Body of pancreas (tissue), 4 donors: ENCODE results near the gene KAT6B. TPM values are rescaled to one million over a fixed set of nuclear protein-coding genes. Genes with fewer than 3 reads are reported as not detected.

Experiments used
- ATAC-seq: fragments of 150-250 bp; one replicate; pipeline ENCODE4 v1.9.1; 2016
- DNase-seq, 4 donors: peaks; one replicate each; pipeline ENCODE4 v3.0.0-alpha.2; 2019
- H3K27ac ChIP-seq, 4 donors: fragments of 200-600 bp; sonication (generic); 1 replicate in 3 of 4; 2 replicates in 1 of 4; pipeline versions ENCODE4 v1.5.1 to v1.6.1; 2016 to 2019; ENCODE audit warnings: mild to moderate bottlenecking in 1 of 4, mixed read lengths in 1 of 4, moderate library complexity in 1 of 4
- H3K27me3 ChIP-seq, 2 donors: fragments of 200-600 bp; sonication (generic); one replicate each; pipeline ENCODE4 v1.6.0; 2016; ENCODE audit warnings: mild to moderate bottlenecking in 1 of 2
- H3K36me3 ChIP-seq, 2 donors: fragments of 200-600 bp; sonication (generic); replicated peaks in 1 of 2; 2 replicates each; pipeline ENCODE4 v1.5.1; 2016; ENCODE audit warnings: low read depth in 2 of 2; ENCODE audit not compliant: insufficient read depth in 1 of 2
- H3K4me1 ChIP-seq: fragments of 200-600 bp; sonication (generic); one replicate; pipeline ENCODE4 v1.6.0; 2016
- H3K4me3 ChIP-seq, 2 donors: fragments of 200-600 bp; sonication (generic); 1 replicate in 1 of 2; 2 replicates in 1 of 2; pipeline ENCODE4 v1.5.1; 2016 to 2019
- H3K9me3 ChIP-seq, 3 donors: fragments of 200-600 bp; sonication (generic); 1 replicate in 2 of 3; 2 replicates in 1 of 3; pipeline ENCODE4 v1.5.1; 2016
- CTCF ChIP-seq, 7 experiments: fragments of 450-650 bp in 4 of 7; fragments of 200-600 bp in 3 of 7; sonication (generic) in 3 of 7; IDR thresholded peaks; one replicate each; pipeline ENCODE4 v1.5.1; 2016 to 2019; ENCODE audit warnings: antibody characterized with exemption in 7 of 7
- POLR2A ChIP-seq, 3 donors: fragments of 450-650 bp; IDR thresholded peaks; one replicate each; pipeline ENCODE4 v1.6.1; 2016; ENCODE audit warnings: antibody characterized with exemption in 3 of 3, mild to moderate bottlenecking in 2 of 3
- WGBS, 2 donors: methylation state at CpG; one replicate each; pipeline ENCODE4 v1.1.5; 2017; 5-methylcytosine and 5-hydroxymethylcytosine counted together
- intact Hi-C: fragments of 100-400 bp; cut with DNase I; formaldehyde crosslinking; loops from one replicate; pipeline ENCODE4 v1.15.1; 2023
- total RNA-seq, 2 donors: library from RNA; depleted of rRNA; stranded (reverse); fragments of >200 nt; gene quantifications; one replicate each; pipeline ENCODE4 v1.1.0, GENCODE V29; 2016

The KAT6B gene
- total RNA-seq, 2 donors from 2014 or later = 39.9 to 45.9 TPM

DNA sequence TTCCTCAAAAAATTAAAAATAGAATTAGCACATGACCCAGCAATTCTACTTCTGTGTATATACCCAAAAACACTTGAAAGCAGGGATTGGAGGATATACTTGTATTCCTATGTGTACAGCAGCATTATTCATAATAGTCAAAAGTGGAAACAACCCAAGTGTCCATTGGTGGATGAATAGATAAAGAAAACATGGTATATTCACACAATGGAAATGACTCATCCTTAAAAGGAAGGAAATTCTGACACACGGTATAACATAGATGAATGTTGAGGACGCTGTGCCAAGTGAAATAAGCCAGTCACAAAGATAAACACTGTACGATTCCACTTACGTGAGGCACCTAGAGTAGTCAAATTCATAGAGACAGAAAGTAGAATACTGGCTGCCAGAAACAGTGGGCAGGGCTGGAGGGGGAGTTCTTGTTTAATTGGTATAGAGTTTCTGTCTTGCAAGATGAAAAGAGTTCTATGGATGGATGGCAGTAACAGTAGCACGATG is 26.6 kb upstream of the KAT6B start:
- no peak overlapping the region for H3K4me3 ChIP-seq
- ATAC-seq = no peak
- H3K4me1 ChIP-seq = no peaks in the 10 kb centered on the region
- no peak for TF ChIP-seq POLR2A (IDR thresholded peaks at IDR 0.05)
- no peak for TF ChIP-seq CTCF (IDR thresholded peaks at IDR 0.05)
- 55 to 69% methylated on average over 5 of the region's 5 CpGs for WGBS, 2 donors
- H3K27me3 ChIP-seq = no peaks in the 10 kb centered on the region
- intact Hi-C loops = no loop called here
- no peak for DNase-seq
- H3K9me3 ChIP-seq = no peaks in the 10 kb centered on the region
- H3K36me3 ChIP-seq = no peaks in the 10 kb centered on the region
- H3K27ac ChIP-seq = no peak overlapping the region

- no peak overlapping the region for H3K27ac ChIP-seq
- ATAC-seq = no peak
- 89 to 100% methylated on average over 2 of the region's 2 CpGs for WGBS, 2 donors
- no peaks in the 10 kb centered on the region for H3K9me3 ChIP-seq
- TF ChIP-seq POLR2A (IDR thresholded peaks at IDR 0.05) (no peak), CTCF (IDR thresholded peaks at IDR 0.05) (no peak)
- no peak overlapping the region for H3K4me3 ChIP-seq
- H3K27me3 ChIP-seq = no peaks in the 10 kb centered on the region
- intact Hi-C loops = no loop called here
- no peaks in the 10 kb centered on the region for H3K4me1 ChIP-seq
- H3K36me3 ChIP-seq = no peaks in the 10 kb centered on the region
- no peak for DNase-seq
Observed at GRCh38 chr10:74801447-74801846, 25.0 kb upstream of the KAT6B start.

GRCh38 chr10:74808501-74808900 is 17.9 kb upstream of the KAT6B start:
- H3K4me1 ChIP-seq = no peaks in the 10 kb centered on the region
- ATAC-seq (no peak), DNase-seq (no peak)
- WGBS, 2 donors = 93 to 99% methylated on average over 4 of the region's 4 CpGs
- H3K4me3 ChIP-seq = no peak overlapping the region
- H3K27ac ChIP-seq = no peak overlapping the region
- no peak for TF ChIP-seq POLR2A (IDR thresholded peaks at IDR 0.05)
- no peak for TF ChIP-seq CTCF (IDR thresholded peaks at IDR 0.05)
- H3K36me3 ChIP-seq = no peaks in the 10 kb centered on the region
- no peaks in the 10 kb centered on the region for H3K27me3 ChIP-seq
- intact Hi-C loops = no loop called here
- no peaks in the 10 kb centered on the region for H3K9me3 ChIP-seq

- ATAC-seq (no peak), DNase-seq (no peak)
- H3K27me3 ChIP-seq = no peaks in the 10 kb centered on the region
- no peaks in the 10 kb centered on the region for H3K4me1 ChIP-seq
- H3K9me3 ChIP-seq = no peaks in the 10 kb centered on the region
- no peak overlapping the region for H3K4me3 ChIP-seq
- intact Hi-C loops = no loop called here
- H3K27ac ChIP-seq = no peak overlapping the region
- no peaks in the 10 kb centered on the region for H3K36me3 ChIP-seq
- WGBS, 2 donors = 94% methylated on average over 2 of the region's 2 CpGs
- TF ChIP-seq POLR2A (IDR thresholded peaks at IDR 0.05) (no peak), CTCF (IDR thresholded peaks at IDR 0.05) (no peak)
Observed at GRCh38 chr10:74810087-74810486, 16.3 kb upstream of the KAT6B start.
